GM19240 (cell line): ENCODE measurements around the gene PICK1.
"Not testable (repeated sequence)": the region's sequence is repeated elsewhere in the genome, so short reads cannot be mapped to it uniquely, and the experiment has no call there.

ENCODE experiments used
- DNase-seq: peaks from one replicate; pipeline ENCODE4 v3.0.0; 2011; ENCODE audit warnings: low spot score; ENCODE audit not compliant: insufficient read length

Gene PICK1

DNA sequence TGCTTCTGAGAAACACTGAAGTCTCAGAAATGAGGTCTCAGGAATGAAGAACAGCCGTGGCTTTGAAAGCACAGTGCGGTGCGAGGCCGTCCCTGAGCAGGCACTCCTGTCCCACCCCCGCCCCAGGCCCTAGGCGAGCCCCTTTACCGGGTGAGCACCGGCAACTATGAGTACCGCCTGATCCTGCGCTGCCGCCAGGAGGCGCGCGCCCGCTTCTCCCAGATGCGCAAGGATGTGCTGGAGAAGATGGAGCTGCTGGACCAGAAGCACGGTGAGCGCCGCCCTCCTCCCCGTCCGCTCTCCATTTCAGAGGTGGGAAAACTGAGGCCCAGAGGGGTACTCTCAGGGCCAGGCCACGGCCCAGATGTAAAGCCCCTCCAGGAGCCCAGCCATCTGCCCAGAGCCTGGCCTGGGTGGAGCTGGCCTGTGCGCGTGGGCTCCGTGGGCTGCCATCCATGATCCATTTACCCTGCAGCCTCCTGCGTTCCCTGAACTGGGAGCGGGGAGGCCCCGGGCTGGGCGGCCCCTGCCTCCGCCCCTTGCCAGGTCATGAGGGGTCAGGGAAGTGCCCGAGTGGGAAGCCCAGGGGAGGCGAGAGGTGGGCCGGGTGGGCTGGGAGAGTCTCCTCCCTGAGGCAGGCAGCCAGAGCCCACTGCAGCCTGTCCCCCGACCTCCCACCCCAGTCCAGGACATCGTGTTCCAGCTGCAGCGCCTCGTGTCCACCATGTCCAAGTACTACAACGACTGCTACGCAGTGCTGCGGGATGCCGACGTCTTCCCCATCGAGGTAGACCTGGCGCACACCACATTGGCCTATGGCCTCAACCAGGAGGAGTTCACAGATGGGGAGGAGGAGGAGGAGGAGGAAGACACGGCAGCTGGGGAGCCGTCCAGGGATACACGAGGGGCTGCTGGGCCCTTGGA is 17.2 kb downstream of the PICK1 start:
- DNase-seq: no peak

DNA sequence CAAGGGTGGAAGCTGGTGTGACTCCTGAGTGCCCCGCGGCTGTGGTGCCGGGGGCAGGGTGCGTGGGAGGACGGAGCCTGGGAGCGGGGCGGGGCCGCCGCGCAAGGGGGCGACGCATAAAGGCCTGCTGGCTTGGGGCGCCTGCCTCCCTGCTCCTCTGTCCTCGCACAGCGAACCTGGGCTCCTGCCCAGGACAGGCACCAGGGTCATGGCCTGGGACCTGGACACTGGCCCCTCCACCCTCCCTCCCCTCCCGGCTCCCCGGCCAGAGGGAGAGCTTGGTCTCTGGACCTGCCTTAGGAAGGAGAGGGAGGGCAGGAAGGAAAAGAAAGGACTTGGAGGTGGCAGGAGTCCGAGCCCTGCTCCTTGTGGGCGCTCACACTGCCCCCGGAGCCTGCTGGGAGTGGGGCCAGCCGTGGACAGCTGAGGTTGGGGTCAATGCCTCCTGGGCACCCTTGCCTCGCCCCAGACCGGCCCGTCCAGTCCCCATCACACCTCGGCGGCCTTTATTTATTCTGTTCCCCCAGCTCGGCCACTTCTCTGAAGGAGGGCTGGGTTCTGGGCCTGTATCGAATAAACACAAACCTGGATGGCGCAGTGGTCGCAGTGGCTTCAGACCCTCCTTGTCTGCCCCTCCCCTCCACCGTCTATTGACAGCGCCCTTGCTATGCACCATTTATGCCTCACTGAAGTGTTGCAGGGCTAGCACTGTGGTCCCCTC is 18.1 kb downstream of the PICK1 start:
- no peak for DNase-seq

- DNase-seq: no peak
Observed at GRCh38 chr22:38075961-38076360, 18.8 kb downstream of the PICK1 start.

DNA sequence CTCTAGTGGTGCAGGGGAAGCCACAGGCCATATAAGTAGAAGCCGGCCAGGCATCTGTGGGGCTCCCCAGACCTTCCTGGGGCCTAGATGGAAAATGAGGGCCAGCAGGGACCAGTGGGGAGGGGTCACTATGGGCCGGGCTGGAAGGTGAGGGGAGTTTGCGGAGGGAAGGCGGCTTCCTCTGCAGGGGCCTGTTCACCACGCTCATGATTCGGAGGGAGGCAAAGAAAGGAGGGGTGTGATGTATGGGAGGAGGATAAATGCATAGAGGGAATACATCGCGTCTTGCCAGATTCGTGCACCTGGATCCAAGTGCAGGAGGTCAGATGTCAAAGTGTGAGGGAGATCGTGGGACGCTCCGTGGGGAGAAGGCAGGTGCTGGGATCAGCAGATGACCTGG is 19.9 kb downstream of the PICK1 start:
- DNase-seq: no peak

GRCh38 chr22:38077595-38077994 is 20.4 kb downstream of the PICK1 start:
- DNase-seq: no peak

GRCh38 chr22:38078046-38078840 is 21.0 kb downstream of the PICK1 start:
- DNase-seq: no peak

GRCh38 chr22:38079208-38079607 is 22.0 kb downstream of the PICK1 start:
- DNase-seq: not testable (repeated sequence)

DNA sequence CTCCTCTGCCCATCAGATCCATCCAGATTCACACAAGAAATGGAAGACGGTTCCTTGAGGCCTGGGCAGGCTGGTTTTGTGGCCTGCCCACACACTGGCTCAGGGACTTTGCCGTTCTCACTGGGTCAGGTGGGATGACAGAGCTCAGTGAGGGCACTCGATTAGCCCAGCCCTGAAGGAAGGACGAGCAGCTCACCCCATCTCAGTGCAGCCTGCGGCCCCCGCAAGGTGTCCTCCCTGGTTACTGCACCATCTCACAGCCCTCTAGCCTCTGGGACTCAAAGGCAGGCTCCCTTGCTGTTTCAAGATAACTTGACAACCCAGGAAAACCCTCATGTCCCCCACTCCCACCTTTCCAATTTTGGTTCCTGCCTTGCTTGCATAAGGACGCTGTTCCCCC is 22.6 kb downstream of the PICK1 start:
- DNase-seq: no peak

DNA sequence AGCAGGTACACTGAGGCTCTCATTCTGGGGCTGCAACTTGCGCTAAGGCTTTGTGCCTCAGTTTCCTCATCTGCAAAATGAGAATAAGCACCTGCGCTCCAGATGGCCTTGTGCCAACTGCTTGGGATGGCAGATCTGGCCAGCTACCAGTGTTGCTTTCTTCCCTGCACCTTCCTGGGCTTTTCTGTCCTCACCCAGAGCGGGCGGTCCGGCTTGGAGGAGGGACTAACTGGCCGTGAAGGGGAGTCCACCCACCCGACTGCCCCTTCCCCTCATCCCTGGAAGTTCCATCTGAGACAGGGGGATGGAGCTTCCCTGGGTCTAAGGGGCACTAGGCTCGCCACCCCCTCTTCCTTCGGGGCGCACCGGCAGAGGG is 23.3 kb downstream of the PICK1 start:
- no peak for DNase-seq

GRCh38 chr22:38080850-38081635 is 23.8 kb downstream of the PICK1 start:
- DNase-seq: no peak

DNA sequence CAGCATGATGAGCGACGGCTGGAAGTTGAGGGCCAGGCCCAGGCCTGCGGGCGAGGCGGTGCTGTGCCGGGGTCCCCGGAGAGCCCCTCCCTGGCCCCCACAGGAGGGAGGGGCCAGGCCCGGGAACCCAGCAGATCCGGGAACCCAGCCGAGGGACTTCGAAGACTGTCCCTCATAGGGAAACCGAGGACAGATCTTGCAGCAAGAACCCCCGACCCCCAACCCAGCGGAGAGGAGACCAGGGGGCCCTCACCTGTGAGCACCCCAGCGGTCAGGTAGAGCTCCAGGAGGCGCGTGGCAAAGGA is 24.4 kb downstream of the PICK1 start:
- no peak for DNase-seq

DNA sequence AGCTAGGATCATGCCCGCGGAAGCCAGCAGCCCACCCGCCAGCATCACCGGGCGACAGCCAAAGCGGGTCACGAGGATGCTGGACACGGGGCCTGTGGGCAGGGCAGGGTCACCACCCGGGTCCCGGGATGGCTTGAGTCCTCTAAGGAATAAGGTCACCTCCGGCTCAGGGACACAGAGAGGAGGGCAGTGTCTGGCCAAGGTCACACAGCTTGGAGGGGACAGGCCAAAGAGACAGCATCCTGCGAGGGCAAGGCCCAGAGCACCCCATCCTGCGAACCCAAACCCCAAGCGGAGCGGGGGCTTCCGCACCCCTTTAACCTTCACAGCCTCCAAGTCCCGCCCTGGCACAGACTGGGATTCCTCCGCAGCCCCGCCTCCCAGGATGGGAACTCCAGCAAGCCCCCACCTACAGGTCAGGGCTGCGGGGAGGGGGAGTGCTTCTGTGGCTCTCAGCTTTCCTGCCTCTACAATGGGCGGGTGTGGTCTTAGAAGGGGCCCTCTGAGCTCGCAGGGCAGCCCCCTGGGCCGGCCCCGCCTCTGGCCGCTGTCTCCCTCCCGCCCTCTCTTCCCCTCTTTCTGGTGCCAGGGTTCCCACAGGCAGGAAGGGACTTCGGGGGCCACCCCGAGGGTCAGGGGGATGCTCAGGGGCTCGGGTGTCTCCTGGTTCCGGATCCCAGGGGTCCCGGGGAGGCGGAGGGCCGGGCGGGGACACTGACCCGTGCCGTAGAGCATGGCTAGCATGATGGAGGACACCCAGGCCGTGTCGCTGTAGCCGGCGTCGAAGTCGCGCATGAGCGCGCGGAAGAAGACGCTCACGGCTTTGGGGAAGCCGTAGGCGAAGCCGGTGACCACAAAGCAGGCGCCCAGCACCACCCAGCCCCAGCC is 25.0 kb downstream of the PICK1 start:
- DNase-seq: no peak

DNA sequence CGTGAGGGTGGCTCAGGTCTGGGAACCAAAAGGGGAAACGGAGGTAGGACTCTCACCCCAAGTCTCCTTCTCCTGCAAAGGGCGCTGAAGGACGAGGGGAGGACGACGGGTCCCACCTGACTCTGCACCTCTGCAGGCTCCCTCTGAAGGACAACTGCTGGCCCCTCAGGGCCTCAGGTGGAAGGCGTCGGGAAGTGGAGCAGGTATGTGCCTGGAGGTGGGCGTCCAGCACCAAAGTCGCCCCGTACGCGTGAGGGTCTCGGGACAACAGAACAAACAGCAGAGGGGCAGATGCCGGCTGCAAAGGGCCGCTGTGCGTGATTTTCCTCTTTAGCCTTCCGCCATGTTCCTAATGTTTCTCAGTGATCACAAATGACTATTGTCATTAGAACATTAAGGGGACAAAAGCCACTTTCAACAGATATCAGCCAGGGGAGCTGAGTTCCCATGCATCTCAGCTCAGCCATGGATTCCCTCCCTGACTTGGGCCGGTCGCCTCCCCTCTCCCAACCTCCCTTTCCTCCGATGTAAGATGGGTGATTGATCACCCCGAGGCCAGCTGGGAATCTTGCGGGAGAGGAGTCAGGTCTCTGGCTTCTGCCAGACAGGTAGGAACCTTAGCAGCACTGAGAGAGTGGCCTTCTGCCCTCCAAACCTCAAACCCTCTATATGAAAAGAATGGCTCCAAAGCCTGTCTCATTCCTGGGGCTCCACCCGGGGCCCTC is 25.9 kb downstream of the PICK1 start:
- no peak for DNase-seq

DNA sequence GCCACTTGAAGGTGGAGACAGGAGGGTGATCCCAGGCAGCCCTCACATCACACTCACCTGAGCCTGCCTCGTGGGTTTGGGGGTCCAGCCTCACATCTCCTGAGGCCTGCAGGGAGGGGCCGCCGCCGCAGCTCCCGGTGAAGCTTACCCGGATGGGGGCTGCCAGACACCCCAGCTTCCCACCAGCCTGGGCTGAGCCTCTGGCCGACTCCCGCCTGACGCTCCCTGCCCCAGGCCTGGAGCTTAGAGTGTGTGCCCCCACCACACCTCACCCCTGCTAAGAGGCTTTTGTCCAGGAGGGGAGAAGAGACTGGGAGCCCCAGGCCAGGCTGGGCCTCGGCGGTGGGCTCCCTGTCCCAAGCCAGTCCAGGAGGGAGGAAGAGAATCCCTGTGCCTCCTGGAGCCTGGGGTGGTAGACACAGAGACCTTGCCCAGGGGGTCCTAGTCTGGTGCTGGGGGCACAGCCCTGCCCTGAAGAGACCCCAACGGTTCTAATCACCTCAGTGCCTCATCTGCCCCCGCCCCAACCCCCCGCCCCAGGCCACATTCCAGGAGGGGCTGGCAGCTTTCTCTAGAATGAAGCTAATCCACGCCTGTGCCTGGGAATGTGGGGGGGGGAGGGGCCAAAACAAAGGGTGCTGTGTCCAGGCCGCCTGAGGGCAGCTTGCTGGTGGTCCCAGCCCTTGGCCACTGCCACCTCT is 26.9 kb downstream of the PICK1 start, which contains the start of gene SLC16A8:
SLC16A8 (minus strand) TSS at position 254 of the 701 bp plus-strand sequence. CDS start 1,311 bp downstream, outside the sequence.
- no peak for DNase-seq

GRCh38 chr22:38085056-38085455 is 27.9 kb downstream of the PICK1 start:
- no peak for DNase-seq

DNA sequence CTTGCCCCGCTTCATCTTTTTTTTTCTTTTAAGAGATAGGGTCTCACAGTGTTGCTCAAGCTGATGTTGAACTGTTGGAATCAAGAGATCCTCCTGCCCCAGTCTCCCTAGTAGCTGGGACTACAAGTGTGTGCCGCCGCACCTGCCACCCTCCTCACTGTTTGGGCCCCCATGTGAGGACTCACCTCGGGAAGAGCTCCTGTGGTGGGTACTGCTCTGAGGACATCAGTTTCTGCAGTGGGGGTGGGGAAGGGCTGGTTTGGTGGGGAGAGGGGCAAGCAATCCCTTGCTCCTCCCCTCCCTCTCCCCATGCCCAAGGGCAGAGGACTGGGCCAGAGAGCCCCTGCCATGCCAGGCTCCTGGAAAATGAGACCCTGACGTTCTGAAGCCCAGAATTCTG is 28.3 kb downstream of the PICK1 start:
- no peak for DNase-seq

- no peak for DNase-seq
Observed at GRCh38 chr22:38086001-38086845, 29.0 kb downstream of the PICK1 start.

- DNase-seq: no peak
Observed at GRCh38 chr22:38086942-38087341, 29.7 kb downstream of the PICK1 start.
